Testis (tissue), 3 donors: ENCODE measurements around the gene FBH1. TPM values are rescaled to one million over a fixed set of nuclear protein-coding genes. Genes with fewer than 3 reads are reported as not detected.

ENCODE experiments used
- DNase-seq: peaks from one replicate; pipeline ENCODE4 v3.0.0-alpha.2; 2019
- H3K27ac ChIP-seq, 2 donors: fragments of 200-600 bp; sonication (generic); one replicate each; pipeline ENCODE4 v1.5.1; 2019
- H3K27me3 ChIP-seq: fragments of 200-600 bp; sonication (generic); one replicate; pipeline ENCODE4 v1.5.1; 2019
- H3K36me3 ChIP-seq: fragments of 200-600 bp; sonication (generic); one replicate; pipeline ENCODE4 v1.5.1; 2017; ENCODE audit warnings: low read depth; ENCODE audit errors: missing control alignments
- H3K4me1 ChIP-seq: fragments of 200-600 bp; sonication (generic); one replicate; pipeline ENCODE4 v1.5.1; 2019
- H3K4me3 ChIP-seq, 2 donors: fragments of 200-600 bp; sonication (generic); one replicate each; pipeline ENCODE4 v1.5.1; 2017 to 2019
- H3K9me3 ChIP-seq: fragments of 200-600 bp; sonication (generic); one replicate; pipeline ENCODE4 v1.5.1; 2017
- CTCF ChIP-seq, 3 experiments: fragments of 450-650 bp in 2 of 3; fragments of 200-600 bp in 1 of 3; sonication (generic) in 1 of 3; IDR thresholded peaks; one replicate each; pipeline ENCODE4 v1.5.1; 2016 to 2019; ENCODE audit warnings: antibody characterized with exemption in 3 of 3, mild to moderate bottlenecking in 2 of 3, moderate library complexity in 1 of 3
- POLR2A ChIP-seq: fragments of 450-650 bp; IDR thresholded peaks from one replicate; pipeline ENCODE4 v1.6.1; 2017; ENCODE audit warnings: antibody characterized with exemption, mild to moderate bottlenecking, moderate library complexity
- WGBS, 2 donors: methylation state at CpG; one replicate each; pipeline ENCODE4 v1.1.5; 2018; 5-methylcytosine and 5-hydroxymethylcytosine counted together
- intact Hi-C: fragments of 100-400 bp; cut with DNase I; formaldehyde crosslinking; loops from one replicate; pipeline ENCODE4 v1.15.1; 2023; ENCODE audit warnings: low total_unique reads
- polyA plus RNA-seq: library from polyadenylated mRNA; stranded (reverse); fragments of 350-450 nt; fragmentation: Illumina TruSeq; extraction: RNeasy Lipid Tissue Mini Kit (QIAGEN cat#74804); gene quantifications from one replicate; pipeline ENCODE4 v1.2.3, GENCODE V29; 2014; ENCODE audit warnings: low read depth, low replicate concordance; ENCODE audit not compliant: insufficient read depth
- total RNA-seq, 2 donors: library from RNA; depleted of rRNA; stranded (reverse); fragments of >200 nt; gene quantifications; one replicate each; pipeline ENCODE4 v1.2.3, GENCODE V29; 2016

FBH1 gene
- total and polyA plus RNA-seq, 3 donors from 2014 or later, result 91.6 to 203 (median 174) TPM

GRCh38 chr10:5888843-5889623 lies 1.0 kb upstream of the FBH1 start:
- Histone ChIP-seq H3K27me3 (no peaks in the 10 kb centered on the region), H3K36me3 (no peaks in the 10 kb centered on the region), H3K27ac (peak overlapping the region; percentile 76 to 77), H3K4me1 (peaks cover 40% of the 10 kb centered on the region), H3K9me3 (no peaks in the 10 kb centered on the region), H3K4me3 (peak overlapping the region; percentile 82 to 96)
- TF ChIP-seq POLR2A, result no peak
- no peak for TF ChIP-seq CTCF (IDR thresholded peaks at IDR 0.05)
- intact Hi-C loops, result no loop called here
- DNase-seq, result peak; percentile 33
- WGBS, 2 donors, result 0 to 1% methylated on average over 17 to 52 of the region's 80 CpGs

- no peak for DNase-seq
- Histone ChIP-seq H3K9me3 (no peaks in the 10 kb centered on the region), H3K27me3 (no peaks in the 10 kb centered on the region), H3K4me3 (peak overlapping the region; percentile 82 to 96), H3K36me3 (no peaks in the 10 kb centered on the region), H3K27ac (peak overlapping the region; percentile 70 to 86), H3K4me1 (peaks cover 40% of the 10 kb centered on the region)
- intact Hi-C loops, result no loop called here
- 2 to 3% methylated on average over 14 to 20 of the region's 40 CpGs for WGBS, 2 donors
- TF ChIP-seq CTCF (IDR thresholded peaks at IDR 0.05) (no peak), POLR2A (no peak)
Observed at GRCh38 chr10:5890452-5890915, 441 bp downstream of the FBH1 start.

DNA sequence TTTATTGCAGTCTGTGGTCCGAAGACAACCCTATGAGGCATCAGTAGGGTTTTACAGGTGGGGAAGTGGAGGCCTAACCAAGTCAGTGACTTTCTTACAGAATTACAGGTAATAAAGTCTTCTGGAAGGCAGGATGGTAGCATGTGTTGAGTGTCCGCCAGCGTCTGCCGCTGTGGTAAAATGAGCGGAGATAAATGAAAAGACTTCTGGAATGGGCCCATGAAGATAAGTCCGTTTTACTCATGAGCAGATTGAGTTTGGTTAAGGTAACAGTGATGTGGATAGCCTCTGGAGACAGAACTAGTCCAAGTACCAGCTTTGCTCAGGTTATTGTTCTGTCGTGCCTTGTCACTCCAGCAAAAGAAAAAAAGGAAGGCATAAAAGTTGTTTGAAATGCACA lies 966 bp downstream of the FBH1 start:
- Histone ChIP-seq H3K27me3 (no peaks in the 10 kb centered on the region), H3K27ac (peak overlapping the region; percentile 70 to 86), H3K9me3 (no peaks in the 10 kb centered on the region), H3K4me1 (peaks cover 42% of the 10 kb centered on the region), H3K4me3 (peak overlapping the region; percentile 82 to 96), H3K36me3 (no peaks in the 10 kb centered on the region)
- DNase-seq, result no peak
- WGBS, 2 donors, result 14 to 21% methylated on average over 7 of the region's 7 CpGs
- TF ChIP-seq CTCF (IDR thresholded peaks at IDR 0.05) (no peak), POLR2A (no peak)
- intact Hi-C loops, result no loop called here

GRCh38 chr10:5892007-5892406 lies 2.0 kb downstream of the FBH1 start:
- Histone ChIP-seq H3K4me3 (no peak overlapping the region), H3K9me3 (no peaks in the 10 kb centered on the region), H3K27ac (no peak overlapping the region), H3K4me1 (peaks cover 51% of the 10 kb centered on the region), H3K36me3 (no peaks in the 10 kb centered on the region), H3K27me3 (no peaks in the 10 kb centered on the region)
- 66 to 70% methylated on average over 8 of the region's 8 CpGs for WGBS, 2 donors
- intact Hi-C loops, result no loop called here
- TF ChIP-seq POLR2A (no peak), CTCF (IDR thresholded peaks at IDR 0.05) (no peak)
- no peak for DNase-seq

DNA sequence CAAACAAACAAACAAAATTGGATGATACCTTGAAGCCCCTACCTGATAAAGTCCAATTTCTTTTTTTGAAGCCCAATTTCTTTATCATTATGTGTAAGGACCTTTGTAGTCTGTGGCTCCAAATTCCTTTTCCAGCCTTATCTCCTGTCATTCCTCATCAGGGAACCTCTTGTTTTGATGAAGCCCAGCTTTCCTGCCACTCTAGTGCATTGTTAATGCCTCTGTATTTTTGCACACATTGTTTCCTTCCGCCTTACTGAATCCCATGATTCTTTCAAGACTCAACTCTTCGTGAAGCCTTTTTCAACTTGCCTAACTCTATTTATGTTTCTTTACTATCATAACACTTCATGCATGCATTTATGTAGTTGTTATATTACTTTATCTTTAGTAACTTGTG lies 3.3 kb downstream of the FBH1 start:
- TF ChIP-seq POLR2A (no peak), CTCF (IDR thresholded peaks at IDR 0.05) (no peak)
- no peaks in the 10 kb centered on the region for H3K36me3 ChIP-seq
- H3K27ac ChIP-seq, result no peak overlapping the region
- no peaks in the 10 kb centered on the region for H3K27me3 ChIP-seq
- intact Hi-C loops, result no loop called here
- no peak for DNase-seq
- 73 to 77% methylated on average over 2 of the region's 2 CpGs for WGBS, 2 donors
- H3K4me1 ChIP-seq, result peaks cover 52% of the 10 kb centered on the region
- no peaks in the 10 kb centered on the region for H3K9me3 ChIP-seq
- H3K4me3 ChIP-seq, result no peak overlapping the region
